ENCODE measurements around the gene ABCC1.
"Not testable (repeated sequence)": the region's sequence is repeated elsewhere in the genome, so short reads cannot be mapped to it uniquely, and the experiment has no call there.

Gene ABCC1

DNA sequence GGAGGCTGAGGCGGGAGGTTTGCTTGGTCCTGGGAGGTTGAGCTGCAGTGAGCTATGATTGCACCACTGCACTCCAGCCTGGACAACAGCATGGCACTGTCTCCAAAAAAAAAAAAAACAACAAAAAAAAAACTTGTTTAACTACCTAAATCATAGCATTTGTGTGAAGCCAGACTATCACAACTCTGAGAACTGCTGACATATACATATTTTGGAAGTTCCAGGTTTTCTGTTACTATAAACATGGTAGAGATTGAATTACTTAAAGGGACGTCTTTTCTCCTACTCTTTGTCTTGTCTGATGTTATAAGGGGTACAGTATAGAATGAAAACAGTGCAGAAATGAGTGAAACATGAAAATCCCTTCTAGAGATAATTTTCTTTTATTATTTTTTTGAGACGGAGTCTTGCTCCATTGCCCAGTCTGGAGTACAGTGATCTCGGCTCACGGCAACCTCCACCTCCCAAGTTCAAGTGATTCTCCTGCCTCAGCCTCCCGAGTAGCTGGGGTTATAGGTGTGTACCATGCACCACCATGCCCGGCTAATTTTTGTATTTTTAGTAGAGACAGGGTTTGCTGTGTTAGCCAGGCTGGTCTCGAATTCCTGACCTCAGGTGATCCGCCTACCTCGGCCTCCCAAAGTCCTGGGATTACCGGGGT lies 18.4 kb downstream of the ABCC1 start:
- DNase-seq (ENCODE audit: low read depth in 2 of 2) = no peak

DNA sequence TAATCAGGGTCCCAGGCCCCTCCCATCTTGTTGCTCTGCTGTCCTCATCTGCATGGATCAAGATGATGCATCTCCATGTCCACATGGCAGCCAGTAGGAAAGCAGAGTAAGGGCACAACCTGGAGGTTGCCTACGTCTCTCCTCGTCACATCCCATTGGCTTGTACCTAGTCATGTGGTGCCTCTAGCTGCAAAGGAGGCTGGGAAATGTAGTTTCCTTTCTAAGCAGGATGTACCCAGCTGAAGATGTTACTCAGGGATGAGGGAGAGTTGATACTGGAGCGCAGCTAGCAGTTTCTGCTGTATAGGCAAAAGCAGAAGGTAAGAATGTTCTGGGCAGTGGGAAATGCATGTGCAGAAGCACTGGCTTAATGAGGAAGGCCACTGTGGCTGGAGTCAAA lies 20.8 kb downstream of the ABCC1 start:
- no peak for DNase-seq (ENCODE audit: low read depth in 2 of 2)

DNA sequence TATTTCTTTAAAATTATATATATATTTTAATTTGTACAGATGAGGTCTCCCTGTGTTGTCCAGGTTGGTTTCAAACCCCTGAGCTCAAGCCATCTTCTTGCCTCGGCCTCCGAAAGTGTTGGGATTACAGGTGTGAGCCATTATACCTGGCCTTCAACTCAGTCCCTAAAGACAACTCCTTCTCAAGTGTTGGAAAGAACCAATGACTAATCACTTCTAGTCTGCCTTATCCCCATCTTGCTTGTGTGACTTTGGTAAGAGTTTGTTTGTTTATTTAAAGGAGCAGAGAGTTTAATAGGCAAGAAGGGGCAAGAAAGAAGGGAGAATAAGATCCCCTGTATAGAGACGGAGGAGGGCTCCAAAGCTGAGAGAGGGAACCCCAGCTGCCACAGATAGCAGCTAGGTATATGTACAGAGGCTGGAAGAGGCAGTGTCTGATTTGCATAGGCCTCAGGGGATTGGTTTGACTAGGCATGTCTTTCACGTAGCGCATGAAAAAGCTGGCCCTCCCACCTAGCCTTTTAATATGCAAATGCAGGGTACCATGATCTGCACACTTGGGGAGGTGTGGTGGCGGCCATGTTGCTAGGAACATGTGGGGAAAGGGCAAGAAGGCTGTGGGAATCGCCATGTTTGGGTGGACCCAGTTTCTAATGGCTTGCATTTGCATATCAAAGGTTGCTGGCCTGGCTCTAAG lies 21.5 kb downstream of the ABCC1 start:
- no peak for DNase-seq (ENCODE audit: low read depth in 2 of 2)

DNA sequence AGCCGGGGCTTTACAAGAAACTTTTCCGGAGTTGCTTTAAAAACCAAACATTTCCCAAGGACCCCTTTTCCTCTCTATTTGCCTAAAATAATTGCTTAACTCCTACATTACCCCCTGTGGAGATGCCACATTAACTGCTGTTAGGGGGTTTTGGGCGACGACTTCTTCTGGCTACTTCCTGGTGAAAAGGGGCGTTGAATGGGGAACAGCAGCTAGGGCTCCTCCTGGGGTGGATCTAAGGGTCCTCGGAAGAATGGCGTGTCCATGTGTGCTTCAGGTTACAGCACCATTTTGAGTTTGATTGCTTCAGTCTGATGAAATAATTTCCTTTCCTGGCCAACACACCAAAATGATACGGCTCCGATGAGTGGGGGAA lies 22.0 kb downstream of the ABCC1 start:
- DNase-seq (ENCODE audit: low read depth in 2 of 2) = no peak

DNA sequence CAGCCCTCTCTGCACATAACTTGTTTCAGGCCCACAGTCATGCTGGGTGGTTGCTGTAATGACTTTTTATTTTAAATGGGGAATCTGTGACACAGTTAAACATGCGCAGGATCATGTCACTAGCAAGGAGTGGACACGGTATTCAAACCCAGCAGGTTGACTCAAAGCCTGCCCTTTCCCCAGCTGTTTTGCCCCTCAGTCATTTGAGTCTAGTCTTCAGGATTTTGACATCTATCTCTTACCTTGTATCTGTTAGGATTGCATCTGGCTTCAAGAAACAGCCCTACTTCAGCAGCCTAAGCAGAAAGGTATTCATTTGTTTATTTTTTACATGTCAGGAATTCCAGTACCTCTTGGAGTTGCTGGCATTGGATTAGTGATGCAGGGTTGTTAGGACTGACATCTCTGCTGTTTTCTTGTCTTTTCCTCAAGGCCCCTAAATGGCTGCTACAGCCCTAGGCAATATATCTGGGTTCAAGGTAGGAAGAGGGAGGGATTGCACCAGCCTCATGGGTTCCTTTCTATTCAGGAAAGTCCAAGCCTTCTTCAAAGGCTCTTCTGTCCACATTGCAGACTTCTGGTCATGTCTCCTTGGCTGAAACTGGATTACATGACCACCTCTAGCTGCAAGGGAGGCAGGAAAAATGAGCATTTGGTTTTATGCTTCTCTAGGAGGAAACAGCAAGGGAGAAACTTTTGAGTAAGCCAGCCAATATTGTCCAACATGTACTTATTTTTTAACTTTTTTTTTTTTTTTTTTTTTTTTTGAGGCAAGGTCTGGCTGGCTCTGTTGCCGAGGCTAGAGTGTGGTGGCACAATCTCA lies 22.8 kb downstream of the ABCC1 start:
- DNase-seq (ENCODE audit: low read depth in 2 of 2) = no peak

DNA sequence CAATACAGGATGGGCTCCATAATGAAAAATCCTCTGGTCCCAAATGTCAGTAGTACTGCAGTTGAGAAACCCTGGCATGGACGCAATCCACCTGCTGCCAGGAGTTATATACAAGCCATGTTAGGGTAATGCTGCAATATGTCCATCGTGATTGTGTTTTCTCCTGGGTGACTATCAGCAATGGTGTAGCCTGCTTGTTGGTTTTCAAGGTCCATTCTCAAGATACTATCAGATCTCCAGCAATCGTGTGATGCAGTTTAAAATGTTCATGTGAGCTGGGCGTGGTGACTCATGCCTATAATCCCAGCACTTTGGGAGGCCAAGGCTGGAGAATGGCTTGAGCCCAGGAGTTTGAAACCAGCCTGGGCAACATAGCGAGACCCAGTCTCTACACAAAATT lies 24.0 kb downstream of the ABCC1 start:
- DNase-seq (ENCODE audit: low read depth in 2 of 2) = no peak

DNA sequence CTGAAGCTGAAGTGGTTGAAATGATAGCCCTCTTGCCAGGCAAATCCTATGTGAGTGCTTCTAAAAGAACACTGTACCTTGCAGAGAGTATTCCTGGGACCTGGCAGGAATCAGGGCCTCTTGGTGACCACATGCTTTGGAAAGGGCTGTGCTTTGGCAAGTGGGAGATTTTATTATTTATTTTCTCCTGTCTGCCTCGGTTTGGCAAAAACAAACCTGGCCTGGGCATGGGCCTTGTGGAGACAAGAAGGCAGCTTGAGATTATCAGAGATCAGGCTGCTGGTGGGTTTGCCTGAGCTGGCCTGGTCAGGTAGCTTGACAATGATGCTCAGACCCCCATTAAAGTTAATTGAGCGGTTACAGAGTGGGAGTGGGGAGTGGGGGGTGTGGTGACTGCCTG lies 24.6 kb downstream of the ABCC1 start:
- no peak for DNase-seq (ENCODE audit: low read depth in 2 of 2)

DNA sequence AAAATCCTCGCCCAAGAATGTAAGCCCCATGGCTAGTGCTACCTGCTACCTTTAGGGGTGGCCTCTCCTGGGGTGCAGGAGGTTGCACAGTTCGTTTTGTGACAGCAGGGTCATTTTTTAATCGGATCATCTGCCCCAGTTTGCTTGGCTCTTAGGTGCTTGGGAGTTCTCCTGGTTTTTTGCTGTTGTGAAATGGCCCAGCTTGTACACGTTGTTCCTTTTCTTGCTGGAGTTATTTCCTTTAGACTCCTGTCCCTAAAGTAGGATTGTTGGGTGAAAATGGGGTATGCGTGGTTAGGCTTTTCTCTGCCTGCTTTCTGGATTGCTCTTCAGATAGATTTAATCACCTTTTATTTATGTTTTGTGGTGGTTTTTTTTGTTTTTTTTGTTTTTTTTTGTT lies 25.8 kb downstream of the ABCC1 start:
- no peak for DNase-seq (ENCODE audit: low read depth in 2 of 2)

DNA sequence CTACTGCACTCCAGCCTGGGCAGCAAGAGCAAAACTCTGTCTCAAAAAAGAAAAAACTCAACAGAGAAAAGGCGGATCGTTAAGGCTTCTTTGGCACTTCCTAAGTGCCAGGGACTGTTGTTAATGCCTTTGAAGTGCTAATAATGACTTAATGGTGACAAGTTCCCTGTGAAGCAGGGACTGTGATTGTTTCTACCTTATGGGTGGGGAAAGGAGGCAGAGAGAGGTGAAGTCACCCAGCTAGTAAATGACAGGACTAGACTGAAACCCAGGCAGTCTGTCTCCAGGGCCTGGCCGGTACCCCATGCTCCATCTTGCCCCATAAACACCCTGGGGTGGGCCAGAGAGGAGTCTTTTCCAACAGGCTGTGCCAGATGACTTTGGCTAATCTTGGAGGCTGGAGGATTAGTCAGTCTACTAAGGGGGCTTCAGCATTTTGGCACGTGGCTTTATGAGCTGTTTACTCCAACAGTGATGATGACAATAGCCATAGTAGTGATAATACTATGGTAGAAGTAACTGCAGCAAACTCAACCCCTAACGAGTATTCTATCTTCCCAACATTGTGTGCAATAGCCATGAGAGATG lies 26.9 kb downstream of the ABCC1 start:
- no peak for DNase-seq (ENCODE audit: low read depth in 2 of 2)

DNA sequence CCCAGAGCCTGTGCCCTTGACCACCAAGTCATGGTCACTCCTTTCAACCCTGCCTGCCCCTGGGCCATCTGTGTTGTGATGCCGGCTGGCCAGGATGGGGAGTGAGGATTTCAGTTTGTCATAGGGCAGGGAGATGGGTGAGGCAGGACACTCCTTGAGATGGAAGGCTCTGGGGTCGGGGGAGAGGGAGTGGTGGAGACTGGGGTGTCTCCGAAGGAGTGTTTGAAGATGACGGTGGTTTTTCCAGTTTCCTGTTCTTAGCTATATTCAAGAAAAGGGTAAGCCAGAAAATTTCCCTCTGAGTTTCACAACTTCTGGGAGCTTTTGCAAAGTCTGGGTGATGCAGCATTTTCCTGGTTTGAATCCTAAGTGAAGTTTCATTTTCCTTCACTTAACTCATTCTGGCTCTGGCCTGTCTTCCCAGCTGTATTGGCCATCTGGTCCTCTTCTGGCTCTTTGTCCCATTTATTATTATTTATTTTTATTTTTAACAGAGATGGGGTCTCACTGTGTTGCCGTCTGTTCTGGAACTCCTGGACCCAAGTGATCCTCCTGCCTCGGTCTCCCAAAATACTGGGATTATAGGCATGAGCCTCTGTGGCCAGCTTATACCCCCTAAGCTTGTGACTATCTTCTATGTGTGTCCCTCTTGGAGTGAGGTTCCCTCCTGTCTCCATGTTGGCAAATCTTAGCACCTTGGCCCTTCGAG lies 27.7 kb downstream of the ABCC1 start:
- no peak for DNase-seq (ENCODE audit: low read depth in 2 of 2)

DNA sequence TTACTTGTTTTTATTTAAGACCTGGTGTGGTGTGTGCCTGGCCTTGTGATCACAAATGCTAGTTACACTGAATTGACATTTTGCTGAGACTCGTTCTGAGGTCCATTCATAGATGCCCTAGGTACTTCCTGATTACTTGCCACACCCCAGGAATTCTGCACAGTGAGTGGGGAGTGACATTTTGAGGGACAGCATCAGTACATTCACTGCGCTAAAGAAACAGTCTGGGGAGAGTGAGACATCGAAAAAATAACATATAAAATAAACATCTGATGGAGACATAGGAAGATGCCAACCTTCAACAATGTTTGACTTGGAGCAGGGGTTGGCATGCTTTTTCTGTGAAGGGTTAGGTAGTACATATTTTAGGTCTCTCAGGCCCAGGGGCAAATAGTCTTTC lies 30.4 kb downstream of the ABCC1 start:
- DNase-seq (ENCODE audit: low read depth in 2 of 2) = no peak

DNA sequence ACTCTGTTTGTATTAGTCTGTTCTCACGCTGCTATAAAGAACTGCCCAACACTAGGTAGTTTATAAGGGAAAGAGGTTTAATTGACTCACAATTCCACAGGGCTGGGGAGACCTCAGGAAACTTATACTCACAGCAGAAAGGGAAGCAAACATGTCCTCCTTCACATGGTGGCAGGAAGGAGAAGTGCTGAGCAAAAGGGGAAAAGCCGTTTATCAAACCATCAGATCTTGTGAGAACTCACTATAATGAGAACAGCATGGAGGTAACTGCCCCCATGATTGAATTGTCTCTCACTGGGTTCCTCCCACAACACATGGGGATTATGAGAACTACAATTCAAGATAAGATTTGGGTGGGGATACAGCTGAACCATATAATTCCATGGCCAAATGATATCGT lies 30.9 kb downstream of the ABCC1 start:
- DNase-seq (ENCODE audit: low read depth in 2 of 2) = no peak

DNA sequence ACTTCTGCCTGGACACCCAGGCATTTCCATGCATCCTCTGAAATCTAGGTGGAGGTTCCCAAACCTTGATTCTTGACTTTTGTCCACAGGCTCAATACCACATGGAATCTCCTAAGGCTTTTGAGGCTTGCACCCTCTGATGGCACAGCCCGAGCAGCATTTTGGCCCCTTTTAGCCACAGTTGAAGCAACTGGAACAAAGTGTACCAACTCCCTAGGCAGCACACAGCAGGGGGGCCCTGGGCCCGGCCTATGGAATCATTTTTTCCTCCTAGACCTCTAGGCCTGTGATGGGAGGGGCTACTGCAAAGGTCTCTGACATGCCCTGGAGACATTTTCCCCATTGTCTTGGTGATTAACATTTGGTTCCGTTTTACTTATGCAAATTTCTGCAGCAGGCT lies 32.0 kb downstream of the ABCC1 start:
- no peak for DNase-seq (ENCODE audit: low read depth in 2 of 2)

DNA sequence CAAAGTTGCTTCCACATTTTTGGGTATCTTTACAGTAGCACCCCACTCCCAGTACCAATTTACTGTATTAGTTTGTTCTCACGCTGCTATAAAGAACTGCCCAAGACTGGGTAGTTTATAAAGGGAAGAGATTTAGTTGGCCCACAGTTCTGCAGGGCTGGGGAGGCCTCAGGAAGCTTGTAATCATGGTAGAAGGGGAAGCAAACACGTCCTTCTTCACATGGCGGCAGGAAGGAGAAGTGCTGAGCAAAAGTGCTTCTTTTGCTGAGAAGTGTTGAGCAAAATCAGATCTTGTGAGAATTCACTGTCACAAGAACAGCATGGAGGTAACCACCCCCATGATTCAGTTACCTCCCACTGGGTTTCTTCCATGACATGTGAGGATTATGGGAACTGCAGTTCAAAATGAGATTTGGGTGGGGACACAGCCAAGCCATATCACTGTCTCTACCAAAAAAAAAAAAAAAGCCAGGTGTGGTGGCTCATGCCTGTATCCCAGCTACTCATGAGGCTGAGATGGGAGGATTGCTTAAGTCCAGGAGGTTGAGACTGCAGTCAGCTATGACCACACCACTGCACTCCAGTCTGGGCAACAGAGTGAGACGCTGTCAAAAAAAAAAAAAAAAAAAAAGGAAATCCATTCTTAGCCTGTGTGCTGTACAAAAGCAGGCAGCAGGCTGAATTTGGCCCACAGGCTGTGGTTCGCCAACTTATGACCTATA lies 32.9 kb downstream of the ABCC1 start:
- not testable (repeated sequence) for DNase-seq (ENCODE audit: low read depth in 2 of 2)

DNA sequence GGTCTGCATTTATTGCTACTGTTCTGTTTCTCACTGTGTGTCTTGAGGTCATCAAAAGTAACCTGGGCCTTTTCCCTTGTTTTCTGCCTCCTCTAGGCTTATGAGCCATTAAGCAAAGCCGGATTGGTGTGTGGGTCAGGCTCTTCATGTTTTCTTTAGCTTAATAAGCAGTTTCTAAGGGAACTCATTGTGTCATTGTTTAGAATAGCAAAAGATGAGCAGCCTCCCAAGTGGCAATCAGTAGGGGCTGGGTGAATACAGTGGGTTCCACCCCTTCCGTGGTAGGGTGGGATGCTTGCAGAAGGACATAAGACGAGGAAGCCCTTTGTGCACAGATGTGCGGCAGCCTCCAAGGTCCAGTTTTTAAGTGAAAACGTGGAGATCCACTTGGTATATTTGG lies 34.5 kb downstream of the ABCC1 start:
- no peak for DNase-seq (ENCODE audit: low read depth in 2 of 2)

DNA sequence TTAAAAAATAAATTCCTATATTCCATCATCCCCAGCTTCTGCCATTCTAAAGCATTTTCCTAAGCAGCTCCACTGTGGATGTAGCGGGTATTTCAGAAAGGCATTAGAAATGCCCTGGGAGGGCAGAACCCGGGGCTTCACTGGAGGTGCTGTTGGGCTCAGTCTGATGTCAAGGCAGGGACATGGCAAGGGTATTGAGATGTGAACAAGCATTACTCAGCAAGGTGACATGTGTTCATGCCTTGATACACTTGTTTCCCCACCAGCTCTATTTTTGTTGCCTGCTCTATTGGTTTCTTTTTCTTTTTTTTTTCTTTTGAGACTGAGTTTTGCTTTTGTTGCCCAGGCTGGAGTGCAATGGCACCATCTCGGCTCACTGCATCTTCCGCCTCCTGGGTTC lies 35.7 kb downstream of the ABCC1 start:
- no peak for DNase-seq (ENCODE audit: low read depth in 2 of 2)

DNA sequence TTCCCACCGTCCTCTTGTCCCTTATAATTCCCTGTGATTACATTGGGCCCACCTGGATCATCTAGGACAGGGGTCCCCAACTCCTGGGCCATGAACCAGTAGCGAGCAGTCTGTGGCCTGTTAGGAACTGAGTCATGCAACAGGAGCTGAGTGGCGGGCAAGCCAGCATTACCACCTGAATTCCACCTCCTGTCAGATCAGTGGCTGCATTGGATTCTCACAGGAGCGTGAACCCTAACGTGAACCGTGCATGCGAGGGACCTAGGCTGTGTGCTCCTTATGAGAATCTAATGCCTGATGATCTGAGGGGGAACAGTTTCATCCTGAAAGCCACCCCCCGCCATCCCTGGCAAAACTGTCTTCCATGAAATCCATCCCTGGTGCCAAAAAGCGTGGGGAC lies 36.8 kb downstream of the ABCC1 start:
- DNase-seq (ENCODE audit: low read depth in 2 of 2) = no peak

DNA sequence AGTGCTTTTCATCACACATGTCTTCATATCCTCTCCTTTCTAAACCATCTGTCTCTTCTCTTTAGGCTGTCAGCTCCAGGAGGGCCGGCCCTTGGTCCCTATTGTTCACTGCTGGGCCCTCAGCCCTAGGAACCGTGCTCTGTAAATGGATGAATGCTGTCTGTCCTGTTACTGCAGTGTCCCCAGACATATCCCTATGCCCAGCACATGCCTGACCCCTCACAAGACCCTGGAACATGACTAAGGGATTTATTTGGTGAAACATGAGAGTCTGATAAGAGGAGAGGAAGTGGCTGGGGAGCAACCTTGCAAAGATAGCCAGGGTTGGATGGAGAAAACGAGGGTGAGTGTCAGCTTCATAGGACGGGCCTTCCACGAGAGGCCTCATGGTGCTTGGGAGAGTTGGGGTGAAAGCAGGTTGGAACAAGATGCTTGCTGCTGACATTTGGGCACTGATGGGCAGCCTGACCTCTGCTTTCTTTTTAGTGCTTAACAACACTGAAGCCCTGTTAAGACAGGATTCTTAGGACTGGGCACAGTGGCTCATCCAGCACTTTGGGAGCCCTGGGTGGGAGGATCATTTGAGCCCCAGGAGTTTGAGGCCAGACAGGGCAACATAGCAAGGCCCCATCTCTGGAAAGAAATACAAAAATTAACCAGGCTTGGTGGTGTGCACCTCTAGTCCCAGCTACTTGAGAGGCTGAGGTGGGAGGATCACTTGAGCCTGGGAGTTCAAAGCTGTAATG lies 39.0 kb downstream of the ABCC1 start:
- DNase-seq (ENCODE audit: low read depth in 2 of 2) = no peak

DNA sequence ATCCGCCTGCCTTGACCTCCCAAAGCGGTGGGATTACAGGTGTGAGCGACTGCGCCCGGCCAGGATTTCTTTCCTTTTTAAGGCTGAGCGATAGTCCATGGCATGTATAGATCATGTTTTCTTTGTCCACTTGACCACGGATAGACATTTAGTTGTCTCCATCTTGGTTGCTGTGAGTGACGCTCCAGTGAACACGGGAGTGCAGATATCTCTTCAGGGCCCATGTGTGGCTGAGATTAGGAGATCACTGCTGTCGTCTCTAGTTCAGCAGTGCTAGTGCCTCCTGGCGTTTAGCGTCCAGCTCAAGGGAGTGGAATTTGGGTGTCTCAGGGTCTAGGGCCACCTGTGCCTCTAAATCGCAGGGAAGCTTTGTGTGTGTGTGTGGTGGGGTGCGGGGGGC lies 41.5 kb downstream of the ABCC1 start:
- DNase-seq (ENCODE audit: low read depth in 2 of 2) = no peak

DNA sequence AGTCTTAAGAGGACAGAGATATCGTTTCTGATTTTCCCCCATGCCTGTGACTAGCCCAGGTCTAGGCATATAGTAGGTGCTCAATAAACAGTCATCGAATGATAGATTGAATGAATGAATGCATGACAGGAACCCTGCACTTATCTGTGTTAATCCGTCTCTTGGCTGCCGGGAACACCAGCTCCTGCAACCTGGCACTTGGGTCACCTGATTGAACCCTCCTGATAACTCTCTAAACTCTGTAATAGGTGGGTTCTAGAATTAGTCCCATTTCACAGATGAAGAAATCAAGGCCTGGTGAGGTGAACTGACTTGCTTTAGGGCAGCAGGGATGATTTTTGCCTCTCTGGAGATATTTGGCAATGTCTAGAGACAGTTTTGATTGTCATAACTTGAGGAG lies 43.7 kb downstream of the ABCC1 start:
- no peak for DNase-seq (ENCODE audit: low read depth in 2 of 2)

DNA sequence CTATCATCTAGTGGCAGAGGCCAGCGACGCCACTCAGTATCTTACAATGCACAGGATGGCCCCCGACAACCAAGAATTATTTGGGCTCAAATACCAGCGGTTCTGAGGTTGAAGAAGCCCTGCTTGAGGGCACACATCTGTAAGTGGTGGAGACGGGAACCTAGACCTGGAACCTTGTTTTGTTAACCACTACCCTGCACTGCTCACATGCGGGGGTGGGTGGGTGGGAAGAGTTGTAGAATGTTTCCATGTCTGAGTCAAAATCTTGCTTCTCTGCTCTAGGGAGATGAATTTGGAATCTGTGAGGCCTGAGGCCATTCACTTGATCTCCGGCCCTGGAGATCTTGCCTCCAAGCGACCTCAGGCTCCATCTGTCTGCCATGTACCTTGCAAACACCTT lies 44.1 kb downstream of the ABCC1 start:
- DNase-seq (ENCODE audit: low read depth in 2 of 2) = no peak

All from fibroblast of skin of left biceps (primary cell).